Spleen (tissue), 11 donors: Measurements from ENCODE around the gene IGF2R. TPM values are rescaled to one million over a fixed set of nuclear protein-coding genes. Genes with fewer than 3 reads are reported as not detected.

ENCODE experiments used
- DNase-seq: peaks from one replicate; pipeline ENCODE4 v3.0.0-alpha.2; 2020
- H3K27ac ChIP-seq, 8 donors: fragments of 200-600 bp; sonication (generic) in 7 of 8; 1 replicate in 4 of 8; 2 replicates in 4 of 8; pipeline versions ENCODE4 v1.5.0 to v1.8.0; 2016 to 2021; ENCODE audit warnings: inconsistent platforms in 4 of 8, mild to moderate bottlenecking in 4 of 8, moderate library complexity in 1 of 8
- H3K27me3 ChIP-seq, 7 donors: fragments of 200-600 bp; sonication (generic) in 6 of 7; replicated peaks in 1 of 7; 1 replicate in 4 of 7; 2 replicates in 3 of 7; pipeline versions ENCODE4 v1.5.0 to v1.8.0; 2016 to 2021; ENCODE audit warnings: inconsistent platforms in 3 of 7, mild to moderate bottlenecking in 1 of 7
- H3K36me3 ChIP-seq, 6 donors: fragments of 200-600 bp; sonication (generic) in 5 of 6; 1 replicate in 4 of 6; 2 replicates in 2 of 6; pipeline versions ENCODE4 v1.5.0 to v1.8.0; 2016 to 2021; ENCODE audit warnings: inconsistent platforms in 2 of 6
- H3K4me1 ChIP-seq, 6 donors: fragments of 200-600 bp; sonication (generic) in 5 of 6; 1 replicate in 3 of 6; 2 replicates in 3 of 6; pipeline versions ENCODE4 v1.5.0 to v1.8.0; 2016 to 2021; ENCODE audit warnings: inconsistent platforms in 3 of 6
- H3K4me3 ChIP-seq, 8 donors: fragments of 200-600 bp; sonication (generic) in 7 of 8; 1 replicate in 4 of 8; 2 replicates in 4 of 8; pipeline versions ENCODE4 v1.5.0 to v1.8.0; 2016 to 2021; ENCODE audit warnings: inconsistent platforms in 4 of 8, mild to moderate bottlenecking in 4 of 8, moderate library complexity in 2 of 8
- H3K9me3 ChIP-seq, 8 donors: fragments of 200-600 bp; sonication (generic) in 7 of 8; 1 replicate in 4 of 8; 2 replicates in 4 of 8; pipeline versions ENCODE4 v1.5.0 to v1.8.0; 2016 to 2021; ENCODE audit warnings: inconsistent platforms in 4 of 8
- CTCF ChIP-seq, 11 experiments: fragments of 200-600 bp in 7 of 11; fragments of 450-650 bp in 4 of 11; sonication (generic) in 4 of 11; IDR thresholded peaks in 8 of 11; conservative IDR thresholded peaks in 3 of 11; 1 replicate in 7 of 11; 2 replicates in 4 of 11; pipeline versions ENCODE4 v1.4.0 to v1.8.0; 2016 to 2021; ENCODE audit warnings: antibody characterized with exemption in 11 of 11, inconsistent platforms in 4 of 11, mild to moderate bottlenecking in 1 of 11
- POLR2A ChIP-seq, 3 donors: fragments of 450-650 bp; IDR thresholded peaks; one replicate each; pipeline ENCODE4 v1.5.1; 2017; ENCODE audit warnings: antibody characterized with exemption in 3 of 3, mild to moderate bottlenecking in 1 of 3
- POLR2AphosphoS5 ChIP-seq, 3 donors: sonication (generic); formaldehyde crosslinking; IDR thresholded peaks; one replicate each; pipeline ENCODE4 v1.5.1; 2017; ENCODE audit warnings: antibody characterized with exemption in 3 of 3
- whole genome bisulfite sequencing, 5 donors: extraction: QIAGEN DNeasy Blood & Tissue Kit in 3 of 5; methylation state at CpG; one replicate each; pipeline versions ENCODE4 v1.1.5 to v1.1.7; 2013 to 2018; 5-methylcytosine and 5-hydroxymethylcytosine counted together
- intact Hi-C: fragments of 100-400 bp; cut with DNase I; formaldehyde crosslinking; loops from one replicate; pipeline ENCODE4 v1.15.0; 2023; ENCODE audit warnings: low total_unique reads
- polyA plus RNA-seq, 3 donors: library from polyadenylated mRNA; stranded (reverse); fragments of 200-250 nt; gene quantifications; one replicate each; pipeline ENCODE4 v1.2.1, GENCODE V29; 2013
- total RNA-seq, 7 donors: library from RNA; depleted of rRNA in 3 of 7; stranded (reverse); fragments of >200 nt in 3 of 7; fragmentation: NEBNext Ultra II Directional in 4 of 7; extraction: Animal tissue kit (Norgen Biotek cat#: 25700) in 4 of 7; gene quantifications; one replicate each; pipeline versions ENCODE4 v1.1.0 to v1.2.1, GENCODE V29; 2016 to 2021
- donor health status: healthy with polysubstance abuse.
- donor health status: DM: no; HTN: no; CAD: no; lungs with moderate emphysema.
- donor health status: DM: no; HTN: no; CAD: no.
- donor health status: Bipolar disorder and iron deficiency.
- donor health status: healthy.
- donor health status: DM: no; HTN: no; CAD: no.
- donor health status: DM: yes; HTN: yes; CAD: no.

The IGF2R gene
- total and polyA plus RNA-seq, 10 donors, result 6.9 to 193 (median 159) TPM

DNA sequence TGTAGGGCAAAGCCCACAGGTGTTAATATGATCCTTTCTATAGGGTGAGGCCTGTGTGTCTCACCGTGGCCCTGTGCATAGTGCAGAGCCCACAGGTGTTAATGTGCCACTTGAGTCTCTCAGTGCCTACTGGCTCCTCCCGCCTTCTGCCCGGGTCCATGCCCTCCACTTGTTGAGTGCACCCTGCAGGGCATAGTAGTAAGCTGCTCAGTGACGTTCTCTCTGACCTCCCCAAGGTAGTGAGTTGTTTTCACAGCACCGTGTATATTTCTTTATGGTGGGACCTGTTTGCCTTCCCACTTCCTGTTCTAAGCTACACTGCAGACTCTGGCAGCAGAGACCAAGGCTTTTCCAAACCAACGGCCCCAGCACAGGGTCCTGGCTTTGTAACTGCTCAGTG lies 88.2 kb downstream of the IGF2R start:
- no peaks in the 10 kb centered on the region for H3K4me1 ChIP-seq
- H3K4me3 ChIP-seq, result no peak overlapping the region
- no peak for TF ChIP-seq POLR2A (IDR thresholded peaks at IDR 0.05)
- intact Hi-C loops, result no loop called here
- WGBS, 5 donors, result 69 to 75% (median 74%) methylated on average over 6 of the region's 6 CpGs
- no peaks in the 10 kb centered on the region for H3K9me3 ChIP-seq
- H3K27ac ChIP-seq, result no peak overlapping the region
- DNase-seq, result no peak
- H3K27me3 ChIP-seq, result no peaks in the 10 kb centered on the region
- H3K36me3 ChIP-seq, result peaks cover 0 to 100% (median 98%) of the 10 kb centered on the region in 6 donors

DNA sequence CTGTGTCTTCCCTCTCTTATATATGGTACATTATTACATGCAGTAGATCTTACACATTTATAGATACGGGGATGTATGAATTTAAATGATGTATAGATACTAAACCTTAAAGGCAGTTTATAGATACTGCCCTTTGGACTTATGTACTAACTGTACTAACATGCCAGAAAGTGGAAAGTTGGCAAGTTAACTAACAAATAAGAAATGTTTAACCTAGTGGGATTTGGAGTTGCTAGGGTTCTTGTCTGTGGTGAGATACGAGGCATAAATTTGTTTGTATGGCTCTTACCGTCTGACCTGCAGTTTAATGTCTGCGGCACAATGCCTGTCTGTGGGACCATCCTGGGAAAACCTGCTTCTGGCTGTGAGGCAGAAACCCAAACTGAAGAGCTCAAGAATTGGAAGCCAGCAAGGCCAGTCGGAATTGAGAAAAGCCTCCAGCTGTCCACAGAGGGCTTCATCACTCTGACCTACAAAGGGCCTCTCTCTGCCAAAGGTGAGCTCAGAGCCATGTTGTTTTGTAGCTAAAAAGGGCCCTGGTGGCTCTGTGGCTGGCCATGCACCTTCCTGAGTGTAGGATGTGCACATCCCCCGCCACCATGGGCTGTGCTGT lies 89.8 kb downstream of the IGF2R start:
- TF ChIP-seq CTCF (IDR thresholded peaks at IDR 0.05 in 8 of 11, conservative IDR thresholded peaks at IDR 0.05 in 3 of 11) (no peak), POLR2AphosphoS5 (IDR thresholded peaks at IDR 0.05) (no peak), POLR2A (IDR thresholded peaks at IDR 0.05) (no peak)
- intact Hi-C loops, result no loop called here
- Histone ChIP-seq H3K27ac (no peak overlapping the region), H3K27me3 (no peaks in the 10 kb centered on the region), H3K4me1 (no peaks in the 10 kb centered on the region), H3K4me3 (no peak overlapping the region), H3K36me3 (peaks cover 0 to 100% (median 98%) of the 10 kb centered on the region in 6 donors), H3K9me3 (no peaks in the 10 kb centered on the region)
- DNase-seq, result no peak
- WGBS, 5 donors, result 94 to 97% (median 96%) methylated on average over 6 of the region's 6 CpGs

DNA sequence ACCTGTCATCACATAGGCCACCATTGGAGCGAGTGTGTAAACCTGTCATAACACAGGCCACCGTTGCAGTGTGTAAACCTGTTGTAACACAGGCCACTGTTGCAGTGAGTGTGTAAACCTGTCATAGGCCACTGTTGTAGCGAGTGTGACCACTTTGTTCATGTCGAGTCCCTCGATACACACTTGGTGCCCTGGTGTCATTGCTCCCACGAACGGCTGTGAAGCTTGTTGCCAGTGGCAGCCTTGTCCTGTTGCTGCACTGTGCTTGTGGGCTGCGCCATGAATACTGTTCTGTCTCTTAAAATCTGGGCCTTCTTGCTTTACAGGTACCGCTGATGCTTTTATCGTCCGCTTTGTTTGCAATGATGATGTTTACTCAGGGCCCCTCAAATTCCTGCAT lies 91.3 kb downstream of the IGF2R start:
- intact Hi-C loops, result no loop called here
- no peaks in the 10 kb centered on the region for H3K27me3 ChIP-seq
- TF ChIP-seq CTCF (IDR thresholded peaks at IDR 0.05 in 8 of 11, conservative IDR thresholded peaks at IDR 0.05 in 3 of 11) (no peak), POLR2AphosphoS5 (IDR thresholded peaks at IDR 0.05) (no peak), POLR2A (IDR thresholded peaks at IDR 0.05) (no peak)
- H3K4me1 ChIP-seq, result no peaks in the 10 kb centered on the region
- H3K27ac ChIP-seq, result no peak overlapping the region
- 96 to 98% (median 96%) methylated on average over 10 to 11 of the region's 11 CpGs for WGBS, 5 donors
- no peaks in the 10 kb centered on the region for H3K9me3 ChIP-seq
- peaks cover 0 to 100% (median 98%) of the 10 kb centered on the region in 6 donors for H3K36me3 ChIP-seq
- DNase-seq, result no peak
- H3K4me3 ChIP-seq, result no peak overlapping the region

GRCh38 chr6:160060920-160061447 lies 92.1 kb downstream of the IGF2R start:
- DNase-seq, result no peak
- TF ChIP-seq POLR2A (IDR thresholded peaks at IDR 0.05) (no peak), CTCF (IDR thresholded peaks at IDR 0.05 in 8 of 11, conservative IDR thresholded peaks at IDR 0.05 in 3 of 11) (no peak), POLR2AphosphoS5 (IDR thresholded peaks at IDR 0.05) (no peak)
- H3K36me3 ChIP-seq, result peaks cover 0 to 100% (median 95%) of the 10 kb centered on the region in 6 donors
- H3K4me1 ChIP-seq, result no peaks in the 10 kb centered on the region
- WGBS, 5 donors, result 79 to 91% (median 88%) methylated on average over 4 of the region's 4 CpGs
- no peak overlapping the region for H3K27ac ChIP-seq
- no peak overlapping the region for H3K4me3 ChIP-seq
- intact Hi-C loops, result no loop called here
- no peaks in the 10 kb centered on the region for H3K9me3 ChIP-seq
- no peaks in the 10 kb centered on the region for H3K27me3 ChIP-seq
